ENCODE results near the gene CXCL12.

GRCh38 chr10:44379907-44380306, 5.0 kb downstream of the CXCL12 start:
- TF ChIP-seq CTCF (IDR thresholded peaks at IDR 0.05): no peak
- TF ChIP-seq POLR2A (IDR thresholded peaks at IDR 0.05): no peak
